ENCODE measurements around the gene HOXD11. TPM values are rescaled to one million over a fixed set of nuclear protein-coding genes. Genes with fewer than 3 reads are reported as not detected.

HOXD11 gene
- total and polyA plus RNA-seq, 2 of the 4 experiments (the other 2 are of a cell fraction): not detected

DNA sequence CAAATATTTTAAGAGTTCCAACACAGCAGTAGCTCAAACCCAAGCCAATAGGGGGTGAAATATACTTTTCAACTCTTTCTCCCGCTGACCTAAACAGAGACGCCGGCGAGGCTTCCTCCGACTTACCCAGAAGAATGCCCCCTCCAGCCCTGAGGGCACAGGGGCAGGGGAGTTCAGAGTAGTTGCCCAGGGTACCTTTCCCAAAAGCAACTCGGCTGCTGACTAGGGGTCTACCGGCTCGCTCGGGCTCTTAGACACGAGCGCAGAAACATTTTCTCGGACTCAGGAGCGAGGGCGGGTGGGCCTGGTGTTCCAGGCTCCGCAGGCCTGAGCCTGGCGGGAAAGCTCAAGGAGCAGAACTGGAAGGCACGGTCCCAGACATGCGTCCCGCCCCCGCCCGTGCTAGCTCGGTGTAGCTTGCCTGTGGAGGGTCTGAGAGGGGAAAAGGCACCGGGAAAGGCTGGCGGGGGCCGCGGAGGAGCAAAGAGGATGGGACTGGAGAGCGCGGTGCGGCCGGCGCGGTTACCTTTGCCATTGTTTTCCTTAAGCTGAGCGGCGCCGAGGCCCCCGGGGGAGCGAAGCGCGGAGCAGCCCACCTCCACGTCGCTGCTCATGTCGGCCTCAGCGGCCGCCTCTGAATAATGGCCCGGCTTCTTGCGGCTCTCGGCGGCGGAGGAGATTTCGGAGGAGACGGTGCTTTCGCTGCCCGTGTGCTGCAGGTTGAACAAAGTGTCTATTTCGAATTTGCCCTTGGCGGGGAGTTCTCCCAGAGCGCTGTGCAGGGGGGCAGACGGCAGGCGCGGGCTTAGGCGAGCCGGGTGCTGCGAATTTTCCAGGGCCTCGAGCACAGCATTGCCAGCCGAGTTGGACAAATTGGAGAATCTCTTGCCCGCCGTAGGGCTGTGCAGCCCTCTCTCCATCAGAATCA, 24.0 kb upstream of the HOXD11 start:
- Histone ChIP-seq H3K4me1 (ENCODE audit: control insufficient read depth, insufficient read depth, low read length) (peaks cover 1% of the 10 kb centered on the region), H3K79me1 (ENCODE audit: low read depth in 1 of 2, low read length in 2 of 2) (no peaks in the 10 kb centered on the region), H3K36me3 (ENCODE audit: control insufficient read depth, insufficient read depth, low read length) (no peaks in the 10 kb centered on the region), H4K20me1 (ENCODE audit: insufficient read depth, low read length) (peaks cover 3% of the 10 kb centered on the region; the same call in 1 of the 2 replicates), H3K56ac (ENCODE audit: extremely low read depth, insufficient read depth, low read length) (no peak overlapping the region), H2AFZ (replicated peaks; ENCODE audit: low read length, poor library complexity) (peak overlapping the region; percentile 18), H2BK15ac (ENCODE audit: low read depth, low read length) (no peak overlapping the region), H4K5ac (ENCODE audit: low read depth, low read length) (no peak overlapping the region), H3K9ac (ENCODE audit: low read depth, low read length) (no peak overlapping the region), H3K14ac (replicated peaks; ENCODE audit: low read depth, low read length) (no peak overlapping the region), H2BK20ac (ENCODE audit: low read depth, low read length) (no peak overlapping the region), H3K18ac (ENCODE audit: low read depth, low read length) (no peak overlapping the region), H3K9me1 (ENCODE audit: insufficient read depth, low read length) (no peaks in the 10 kb centered on the region), H3K4me3 (ENCODE audit: insufficient read depth, low read depth, low read length) (no peak overlapping the region), H3K4ac (ENCODE audit: low read depth, low read length) (no peak overlapping the region), H4K91ac (ENCODE audit: insufficient read depth, low read depth, low read length) (no peak overlapping the region), H4K8ac (ENCODE audit: low read depth in 2 of 2, low read length in 2 of 2) (no peak overlapping the region), H3K9me3 (ENCODE audit: control insufficient read depth, insufficient read depth, low read length) (peaks cover 30% of the 10 kb centered on the region), H3K23ac (ENCODE audit: low read depth, low read length) (no peak overlapping the region), H2BK120ac (ENCODE audit: low read depth, low read length) (no peak overlapping the region), H3K4me2 (ENCODE audit: low read depth, low read length) (no peak overlapping the region), H2BK5ac (ENCODE audit: low read depth, low read length, poor library complexity, severe bottlenecking) (no peak overlapping the region), H3K27ac (ENCODE audit: insufficient read depth, low read length) (no peak overlapping the region), H2AK9ac (replicated peaks; ENCODE audit: low read depth, low read length, poor library complexity) (no peak overlapping the region), H3K27me3 (ENCODE audit: control insufficient read depth, insufficient read depth, low read length) (peaks cover 90% of the 10 kb centered on the region), H2AK5ac (ENCODE audit: low read depth, low read length) (no peak overlapping the region)
- 3% methylated on average over 24 of the region's 66 CpGs; no CpG with 5 or more reads in 1 of the 2 experiments for WGBS, 2 experiments (ENCODE audit: extremely low coverage in 2 of 2, insufficient read length in 1 of 2)
- in situ Hi-C loops (cut with MboI; ENCODE audit: low sequenced_read_pairs) (loop anchor here (25.0 kb wide), 2 partner anchors 1046 to 1346 kb away; no protein-coding TSS in a partner anchor), intact Hi-C loops (cut with micrococcal nuclease) (no loop called here), dilution Hi-C loops (cut with HindIII; ENCODE audit: low sequenced_read_pairs, unreplicated experiment) (no loop called here)
- TF ChIP-seq, protein P1, sequence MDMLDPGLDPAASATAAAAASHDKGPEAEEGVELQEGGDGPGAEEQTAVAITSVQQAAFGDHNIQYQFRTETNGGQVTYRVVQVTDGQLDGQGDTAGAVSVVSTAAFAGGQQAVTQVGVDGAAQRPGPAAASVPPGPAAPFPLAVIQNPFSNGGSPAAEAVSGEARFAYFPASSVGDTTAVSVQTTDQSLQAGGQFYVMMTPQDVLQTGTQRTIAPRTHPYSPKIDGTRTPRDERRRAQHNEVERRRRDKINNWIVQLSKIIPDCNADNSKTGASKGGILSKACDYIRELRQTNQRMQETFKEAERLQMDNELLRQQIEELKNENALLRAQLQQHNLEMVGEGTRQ (IDR thresholded peaks at IDR 0.05; ENCODE audit: low read depth, low read length): no peak
- TF ChIP-seq FOS (IDR thresholded peaks at IDR 0.05; ENCODE audit: low read depth, low read length) (no peak), BHLHE40 (IDR thresholded peaks at IDR 0.05; ENCODE audit: low read depth, low read length) (no peak), SMC3 (IDR thresholded peaks at IDR 0.05; ENCODE audit: low read depth, low read length) (no peak), NFE2L2 (IDR thresholded peaks at IDR 0.05; ENCODE audit: low read depth, low read length) (no peak), MAFK (IDR thresholded peaks at IDR 0.05; ENCODE audit: low read depth, low read length) (no peak)
- TF ChIP-seq, protein P2, sequence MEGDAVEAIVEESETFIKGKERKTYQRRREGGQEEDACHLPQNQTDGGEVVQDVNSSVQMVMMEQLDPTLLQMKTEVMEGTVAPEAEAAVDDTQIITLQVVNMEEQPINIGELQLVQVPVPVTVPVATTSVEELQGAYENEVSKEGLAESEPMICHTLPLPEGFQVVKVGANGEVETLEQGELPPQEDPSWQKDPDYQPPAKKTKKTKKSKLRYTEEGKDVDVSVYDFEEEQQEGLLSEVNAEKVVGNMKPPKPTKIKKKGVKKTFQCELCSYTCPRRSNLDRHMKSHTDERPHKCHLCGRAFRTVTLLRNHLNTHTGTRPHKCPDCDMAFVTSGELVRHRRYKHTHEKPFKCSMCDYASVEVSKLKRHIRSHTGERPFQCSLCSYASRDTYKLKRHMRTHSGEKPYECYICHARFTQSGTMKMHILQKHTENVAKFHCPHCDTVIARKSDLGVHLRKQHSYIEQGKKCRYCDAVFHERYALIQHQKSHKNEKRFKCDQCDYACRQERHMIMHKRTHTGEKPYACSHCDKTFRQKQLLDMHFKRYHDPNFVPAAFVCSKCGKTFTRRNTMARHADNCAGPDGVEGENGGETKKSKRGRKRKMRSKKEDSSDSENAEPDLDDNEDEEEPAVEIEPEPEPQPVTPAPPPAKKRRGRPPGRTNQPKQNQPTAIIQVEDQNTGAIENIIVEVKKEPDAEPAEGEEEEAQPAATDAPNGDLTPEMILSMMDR (conservative IDR thresholded peaks at IDR 0.05; ENCODE audit: low read depth, low read length): no peak
- DNase-seq (no peak), ATAC-seq (ENCODE audit: low read depth) (no peak)
- BruUV-seq (replicated peaks): no TSS peak
- ChIA-PET POLR2A (ENCODE audit: unreplicated experiment) (no interaction called here), CTCF (no interaction called here)
